ENCODE results near the gene ISYNA1. TPM values are rescaled to one million over a fixed set of nuclear protein-coding genes. Genes with fewer than 3 reads are reported as not detected.

ISYNA1 gene
- total and polyA plus RNA-seq, 8 donors, result 7.8 to 47.3 (median 15.4) TPM

DNA sequence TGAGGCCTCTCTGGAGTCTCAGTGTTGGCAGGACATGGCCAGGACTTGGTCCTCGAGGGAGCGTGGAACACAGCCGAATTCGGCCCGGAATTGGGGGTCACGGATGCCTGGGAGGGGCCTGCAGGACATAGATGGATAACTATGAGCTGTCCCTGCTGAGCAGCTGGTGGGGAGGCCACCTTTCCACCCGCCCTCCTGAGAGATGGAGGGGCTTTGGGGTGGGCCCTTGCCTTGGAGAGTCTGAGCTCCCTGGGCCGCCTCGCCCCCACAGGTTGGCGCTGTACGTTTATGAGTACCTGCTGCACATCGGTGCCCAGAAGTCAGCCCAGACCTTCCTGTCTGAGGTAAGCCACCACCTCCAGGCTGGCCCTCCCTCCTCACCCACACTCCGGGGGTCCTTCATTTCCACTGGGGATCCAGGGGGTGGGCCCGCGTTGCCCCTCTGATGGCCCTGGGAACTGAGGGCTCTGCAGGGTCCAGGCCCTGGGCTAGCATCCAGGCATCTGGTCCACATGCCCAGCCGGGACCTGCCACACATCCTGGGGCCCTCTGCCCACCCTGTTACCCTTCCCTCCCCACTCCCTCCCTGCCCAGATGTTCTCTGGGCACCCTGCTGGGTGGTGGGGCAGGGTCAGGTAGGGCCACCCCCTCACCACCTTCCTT lies 10.7 kb downstream of the ISYNA1 start:
- peak overlapping the region in 3 of 5 donors; percentile 67 to 90 (median 73) for H3K27ac ChIP-seq
- DNase-seq, result no peak
- 70 to 87% (median 78%) methylated on average over 12 to 16 of the region's 16 CpGs for WGBS, 5 donors
- H3K9me3 ChIP-seq, result no peaks in the 10 kb centered on the region
- intact Hi-C loops (cut with DNase I; ENCODE audit: low total_unique reads), result no loop called here
- H3K27me3 ChIP-seq, result no peaks in the 10 kb centered on the region
- no peak overlapping the region for H3K4me3 ChIP-seq
- peaks cover 36 to 88% (median 72%) of the 10 kb centered on the region in 4 donors for H3K4me1 ChIP-seq
- TF ChIP-seq EP300 (IDR thresholded peaks at IDR 0.05), result no peak
- no peak for TF ChIP-seq POLR2AphosphoS5 (IDR thresholded peaks at IDR 0.05)
- TF ChIP-seq, protein P1, sequence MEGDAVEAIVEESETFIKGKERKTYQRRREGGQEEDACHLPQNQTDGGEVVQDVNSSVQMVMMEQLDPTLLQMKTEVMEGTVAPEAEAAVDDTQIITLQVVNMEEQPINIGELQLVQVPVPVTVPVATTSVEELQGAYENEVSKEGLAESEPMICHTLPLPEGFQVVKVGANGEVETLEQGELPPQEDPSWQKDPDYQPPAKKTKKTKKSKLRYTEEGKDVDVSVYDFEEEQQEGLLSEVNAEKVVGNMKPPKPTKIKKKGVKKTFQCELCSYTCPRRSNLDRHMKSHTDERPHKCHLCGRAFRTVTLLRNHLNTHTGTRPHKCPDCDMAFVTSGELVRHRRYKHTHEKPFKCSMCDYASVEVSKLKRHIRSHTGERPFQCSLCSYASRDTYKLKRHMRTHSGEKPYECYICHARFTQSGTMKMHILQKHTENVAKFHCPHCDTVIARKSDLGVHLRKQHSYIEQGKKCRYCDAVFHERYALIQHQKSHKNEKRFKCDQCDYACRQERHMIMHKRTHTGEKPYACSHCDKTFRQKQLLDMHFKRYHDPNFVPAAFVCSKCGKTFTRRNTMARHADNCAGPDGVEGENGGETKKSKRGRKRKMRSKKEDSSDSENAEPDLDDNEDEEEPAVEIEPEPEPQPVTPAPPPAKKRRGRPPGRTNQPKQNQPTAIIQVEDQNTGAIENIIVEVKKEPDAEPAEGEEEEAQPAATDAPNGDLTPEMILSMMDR (IDR thresholded peaks at IDR 0.05), result no peak
- TF ChIP-seq POLR2A (IDR thresholded peaks at IDR 0.05), result no peak
- peaks cover 0 to 8% (median 2%) of the 10 kb centered on the region in 4 donors for H3K36me3 ChIP-seq

DNA sequence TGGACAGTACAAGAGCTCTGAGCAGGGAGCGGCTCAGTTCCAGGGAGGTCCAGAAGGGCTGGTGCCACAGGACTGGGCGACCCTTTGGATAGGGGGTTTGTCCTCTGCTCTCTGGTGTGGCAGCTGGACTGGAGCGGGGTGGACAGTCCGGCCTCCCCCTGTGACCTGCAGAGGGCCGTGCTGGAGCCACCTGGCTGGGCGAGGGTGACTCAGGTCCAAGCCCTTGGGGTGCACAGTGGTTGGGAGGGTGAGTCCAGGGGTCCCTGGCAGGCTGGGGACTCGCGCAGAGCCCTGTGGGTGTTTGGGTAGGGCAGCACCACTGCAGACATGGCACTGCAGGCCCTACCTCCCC lies 11.5 kb downstream of the ISYNA1 start:
- no peak for DNase-seq
- peak overlapping the region in 4 of 5 donors; percentile 24 to 90 (median 70) for H3K27ac ChIP-seq

DNA sequence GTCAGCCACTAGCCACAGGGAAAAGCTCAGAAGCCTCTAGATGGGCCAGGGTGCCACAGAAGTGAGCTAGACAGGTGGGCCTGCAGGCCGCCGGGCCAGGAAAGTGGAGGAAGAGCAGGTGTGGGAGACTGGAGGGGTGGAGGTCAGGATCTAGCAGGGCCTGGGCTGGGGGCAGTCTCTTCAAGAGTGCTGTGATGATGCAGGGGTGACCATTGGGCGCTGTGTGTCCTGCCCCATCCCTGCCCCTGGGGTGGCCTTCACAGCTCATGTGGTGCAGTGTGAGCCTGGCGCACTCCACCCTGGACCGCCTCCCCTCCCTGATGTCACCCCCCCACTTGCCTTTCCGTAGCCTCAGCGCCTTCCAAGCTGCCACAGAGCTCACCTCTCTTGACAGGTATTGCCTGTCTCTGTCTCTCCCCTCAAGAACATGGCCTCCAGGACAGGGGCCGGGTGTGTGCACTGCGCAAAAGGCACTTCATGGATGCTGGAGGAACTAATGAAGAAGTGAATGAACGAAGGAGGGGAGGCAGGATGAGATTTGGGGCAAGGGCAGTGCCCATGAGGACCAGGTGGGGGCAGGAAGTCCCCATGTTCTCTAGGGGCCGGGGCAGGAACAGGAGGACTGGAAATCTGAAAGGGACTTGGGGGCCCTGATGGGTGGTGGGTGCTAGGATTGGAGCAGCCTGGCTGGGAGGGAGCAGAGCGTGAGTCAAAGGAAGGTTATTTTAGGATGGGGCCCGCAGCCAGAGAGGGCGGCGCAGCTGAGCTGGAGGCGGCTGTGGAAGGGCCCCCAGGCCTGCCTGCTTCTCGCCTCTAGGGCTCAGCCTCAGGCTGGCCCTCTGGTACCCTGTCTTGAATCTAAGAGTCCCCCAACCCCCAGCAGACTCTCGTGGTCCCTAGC lies 12.2 kb downstream of the ISYNA1 start:
- peaks cover 43 to 100% (median 85%) of the 10 kb centered on the region in 4 donors for H3K4me1 ChIP-seq
- no peaks in the 10 kb centered on the region for H3K27me3 ChIP-seq
- peak overlapping the region in 4 of 5 donors; percentile 24 to 90 (median 70) for H3K27ac ChIP-seq
- no peak for TF ChIP-seq POLR2A (IDR thresholded peaks at IDR 0.05)
- no peak for TF ChIP-seq EP300 (IDR thresholded peaks at IDR 0.05)
- TF ChIP-seq, protein P1 (IDR thresholded peaks at IDR 0.05), result no peak
- no peak for TF ChIP-seq POLR2AphosphoS5 (IDR thresholded peaks at IDR 0.05)
- H3K4me3 ChIP-seq, result no peak overlapping the region
- 63 to 79% (median 70%) methylated on average over 16 to 18 of the region's 18 CpGs for WGBS, 5 donors
- peaks cover 0 to 4% (median 2%) of the 10 kb centered on the region in 4 donors for H3K36me3 ChIP-seq
- H3K9me3 ChIP-seq, result no peaks in the 10 kb centered on the region
- DNase-seq, result peak in 1 of 2 donors; percentile 76
- intact Hi-C loops (cut with DNase I; ENCODE audit: low total_unique reads), result no loop called here

More for the DNA sequence above, 11.5 kb downstream of the ISYNA1 start:
- Histone ChIP-seq H3K9me3 (no peaks in the 10 kb centered on the region), H3K4me3 (no peak overlapping the region), H3K36me3 (peaks cover 0 to 8% (median 2%) of the 10 kb centered on the region in 4 donors), H3K4me1 (peaks cover 37 to 96% (median 79%) of the 10 kb centered on the region in 4 donors), H3K27me3 (no peaks in the 10 kb centered on the region)
- 66 to 87% (median 82%) methylated on average over 6 to 8 of the region's 8 CpGs; no CpG with 5 or more reads in 1 of the 5 donors for WGBS, 5 donors
- TF ChIP-seq, protein P1 (IDR thresholded peaks at IDR 0.05), result no peak
- no peak for TF ChIP-seq POLR2A (IDR thresholded peaks at IDR 0.05)
- no peak for TF ChIP-seq POLR2AphosphoS5 (IDR thresholded peaks at IDR 0.05)
- TF ChIP-seq EP300 (IDR thresholded peaks at IDR 0.05), result no peak
- intact Hi-C loops (cut with DNase I; ENCODE audit: low total_unique reads), result no loop called here

DNA sequence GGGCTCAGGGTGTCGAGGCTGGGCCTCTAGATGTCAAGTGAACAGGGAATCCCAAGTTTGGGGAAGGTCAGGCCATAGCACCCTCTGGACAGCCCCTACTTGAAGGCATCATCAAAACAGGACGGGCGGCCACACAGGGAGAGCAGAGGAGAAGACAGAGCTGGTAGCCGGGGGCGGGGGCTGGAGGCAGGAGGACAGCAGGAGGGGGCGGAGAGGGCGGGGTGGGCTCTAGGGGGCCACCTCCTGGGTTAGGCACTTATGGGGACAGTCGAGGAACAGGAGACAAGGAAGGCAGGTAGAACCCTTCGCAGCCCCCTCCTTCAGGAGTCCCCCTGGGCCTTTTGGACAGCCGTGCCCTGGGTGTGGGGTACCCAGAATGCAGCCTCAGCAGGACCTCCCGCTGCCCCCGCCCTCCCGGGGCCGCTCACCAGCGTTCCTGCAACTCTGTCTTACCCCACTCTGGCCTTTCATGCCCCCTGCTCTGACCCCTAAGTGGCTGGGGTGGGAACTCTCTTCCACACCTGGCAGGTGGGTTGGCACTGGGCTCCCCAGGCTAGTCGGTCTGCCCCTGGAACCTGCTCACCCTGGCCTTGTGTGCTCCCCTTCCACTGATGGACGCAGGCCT lies 12.9 kb downstream of the ISYNA1 start:
- H3K4me1 ChIP-seq, result peaks cover 50 to 100% (median 88%) of the 10 kb centered on the region in 4 donors
- 81 to 90% (median 87%) methylated on average over 13 to 17 of the region's 17 CpGs for WGBS, 5 donors
- H3K27ac ChIP-seq, result peak overlapping the region in 4 of 5 donors; percentile 33 to 90 (median 70)
- DNase-seq, result no peak
- no peak overlapping the region for H3K4me3 ChIP-seq
- no peak for TF ChIP-seq POLR2A (IDR thresholded peaks at IDR 0.05)
- TF ChIP-seq EP300 (IDR thresholded peaks at IDR 0.05), result no peak
- TF ChIP-seq, protein P1 (IDR thresholded peaks at IDR 0.05), result no peak
- no peak for TF ChIP-seq POLR2AphosphoS5 (IDR thresholded peaks at IDR 0.05)
- no peaks in the 10 kb centered on the region for H3K9me3 ChIP-seq
- H3K27me3 ChIP-seq, result no peaks in the 10 kb centered on the region
- intact Hi-C loops (cut with DNase I; ENCODE audit: low total_unique reads), result no loop called here
- peaks cover 0 to 4% (median 0%) of the 10 kb centered on the region in 4 donors for H3K36me3 ChIP-seq
